Midbrain (tissue), 1 donor: ENCODE measurements around the gene AFTPH.

ENCODE experiments used
- DNase-seq: peaks from one replicate; lab custom pipeline; 2025; lab: John Stamatoyannopoulos, UW

Gene AFTPH

GRCh38 chr2:64612575-64613195, 88.6 kb downstream of the AFTPH start:
- DNase-seq, result no peak

- no peak for DNase-seq
Observed at GRCh38 chr2:64613276-64613675, 89.1 kb downstream of the AFTPH start.

- DNase-seq, result no peak
Observed at GRCh38 chr2:64615192-64615763, 91.2 kb downstream of the AFTPH start.

GRCh38 chr2:64615844-64616536, 91.9 kb downstream of the AFTPH start:
- DNase-seq, result no peak

GRCh38 chr2:64617631-64618151, 93.6 kb downstream of the AFTPH start:
- DNase-seq, result peak; percentile 40

GRCh38 chr2:64620661-64621060, 96.5 kb downstream of the AFTPH start:
- no peak for DNase-seq

- DNase-seq, result no peak
Observed at GRCh38 chr2:64622443-64623241, 98.5 kb downstream of the AFTPH start.

- no peak for DNase-seq
Observed at GRCh38 chr2:64623242-64623850, 99.2 kb downstream of the AFTPH start.

- DNase-seq, result no peak
Observed at GRCh38 chr2:64624108-64624610, 100.0 kb downstream of the AFTPH start.

GRCh38 chr2:64624862-64625261, 100.7 kb downstream of the AFTPH start:
- no peak for DNase-seq

- DNase-seq, result no peak
Observed at GRCh38 chr2:64625299-64626145, 101.4 kb downstream of the AFTPH start.

- DNase-seq, result no peak
Observed at GRCh38 chr2:64626146-64626809, 102.2 kb downstream of the AFTPH start.

- peak; percentile 69 for DNase-seq
Observed at GRCh38 chr2:64626963-64627760, 103.0 kb downstream of the AFTPH start.

- DNase-seq, result no peak
Observed at GRCh38 chr2:64627860-64628841, 104.0 kb downstream of the AFTPH start.

GRCh38 chr2:64629329-64629781, 105.2 kb downstream of the AFTPH start:
- DNase-seq, result no peak

GRCh38 chr2:64629875-64630274, 105.7 kb downstream of the AFTPH start:
- no peak for DNase-seq

GRCh38 chr2:64630752-64631151, 106.6 kb downstream of the AFTPH start:
- no peak for DNase-seq

- no peak for DNase-seq
Observed at GRCh38 chr2:64631771-64632170, 107.6 kb downstream of the AFTPH start.
